HepG2 (cell line): ENCODE results near the gene LLGL2. TPM values are rescaled to one million over a fixed set of nuclear protein-coding genes. Genes with fewer than 3 reads are reported as not detected.
A peak's percentile ranks its signal among the peaks of the same experiment; 100 is the strongest.

Source experiments
- EHMT2 ChIP-seq: fragments of 200-600 bp; sonication (generic); IDR thresholded peaks from 2 replicates; pipeline ENCODE4 v1.7.0; 2017; ENCODE audit warnings: antibody characterized with exemption, low read depth, low read length, borderline replicate concordance
- FOXJ3 ChIP-seq: sonication (generic); formaldehyde crosslinking; IDR thresholded peaks from 2 replicates; pipeline ENCODE4 v1.4.0; 2020; ENCODE audit warnings: missing genetic modification reagents, mild to moderate bottlenecking, borderline replicate concordance
- FOXO4 ChIP-seq: sonication (generic); formaldehyde crosslinking; conservative IDR thresholded peaks from 2 replicates; pipeline ENCODE4 v1.8.1; 2023; ENCODE audit warnings: missing genetic modification reagents
- HINFP ChIP-seq: sonication (generic); formaldehyde crosslinking; IDR thresholded peaks from 2 replicates; pipeline ENCODE4 v1.4.0; 2020; ENCODE audit warnings: low read depth, mild to moderate bottlenecking, missing genetic modification reagents
- MTF1 ChIP-seq: sonication (generic); formaldehyde crosslinking; IDR thresholded peaks from 2 replicates; pipeline ENCODE4 v1.5.0; 2020; ENCODE audit warnings: missing genetic modification reagents
- TGIF2 ChIP-seq: IDR thresholded peaks from 2 replicates; pipeline ENCODE4 v1.6.1; 2016; ENCODE audit warnings: control low read depth, missing compliant biosample characterization
- YEATS4 ChIP-seq: sonication (generic); formaldehyde crosslinking; IDR thresholded peaks from 2 replicates; pipeline ENCODE4 v1.4.0; 2020; ENCODE audit warnings: missing genetic modification reagents, borderline replicate concordance
- ZBED4 ChIP-seq: sonication (generic); formaldehyde crosslinking; IDR thresholded peaks from 2 replicates; pipeline ENCODE4 v1.4.0; 2020; ENCODE audit warnings: missing genetic modification reagents, borderline replicate concordance
- ZBTB49 ChIP-seq: sonication (generic); formaldehyde crosslinking; IDR thresholded peaks from 2 replicates; pipeline ENCODE4 v1.4.0; 2020; ENCODE audit warnings: missing genetic modification reagents, borderline replicate concordance
- ZNF280B ChIP-seq: sonication (generic); formaldehyde crosslinking; IDR thresholded peaks from 2 replicates; pipeline ENCODE4 v1.5.0; 2020; ENCODE audit warnings: missing genetic modification reagents, mild to moderate bottlenecking, borderline replicate concordance
- ZNF563 ChIP-seq: sonication (generic); formaldehyde crosslinking; IDR thresholded peaks from 2 replicates; pipeline ENCODE4 v1.8.0; 2022; ENCODE audit warnings: mild to moderate bottlenecking, moderate library complexity, missing genetic modification reagents
- ZNF724P ChIP-seq: sonication (generic); formaldehyde crosslinking; IDR thresholded peaks from 2 replicates; pipeline ENCODE4 v1.8.0; 2022; ENCODE audit warnings: missing genetic modification reagents, borderline replicate concordance
- ZNF770 ChIP-seq: sonication (generic); formaldehyde crosslinking; IDR thresholded peaks from 2 replicates; pipeline ENCODE4 v1.5.0; 2020; ENCODE audit warnings: mild to moderate bottlenecking, missing genetic modification reagents
- ZSCAN31 ChIP-seq: sonication (generic); formaldehyde crosslinking; IDR thresholded peaks from 2 replicates; pipeline ENCODE4 v1.5.0; 2020; ENCODE audit warnings: low read depth, mild to moderate bottlenecking, missing genetic modification reagents
- polyA plus RNA-seq, 8 experiments: library from polyadenylated mRNA; depleted of rRNA in 3 of 8; stranded (reverse) in 7 of 8; unstranded in 1 of 8; fragments of >200 nt; fragmentation: Illumina TruSeq in 4 of 8; extraction: Trizol in 4 of 8; gene quantifications; 2 replicates each; pipeline versions ENCODE4 v1.2.1 to v1.2.3, GENCODE V29; 2011 to 2016; ENCODE audit warnings: low read depth in 4 of 8, missing spikeins in 1 of 8, mixed read lengths in 1 of 8; ENCODE audit not compliant: insufficient read depth in 1 of 8
- total RNA-seq, 5 experiments: library from RNA; depleted of rRNA; stranded (reverse); fragments of >200 nt; fragmentation: Illumina TruSeq; extraction: Trizol; gene quantifications; 2 replicates each; pipeline ENCODE4 v1.2.3, GENCODE V29; 2016; ENCODE audit warnings: low read depth in 1 of 5

LLGL2 gene
- total and polyA plus RNA-seq, 2 of the 13 experiments (the other 11 are each of a cell fraction or from before 2014, with no cell fraction given): 83.0 to 86.7 TPM

- TF ChIP-seq ZNF770 (CRISPR knock-in tag) (peak; percentile 60; the same call in 1 of the 2 replicates), FOXO4 (CRISPR knock-in tag) (no peak), ZNF724P (0 out of 2 replicates have a peak, but pooled peaks have one; percentile 48), ZBTB49 (CRISPR knock-in tag) (no peak), FOXJ3 (CRISPR knock-in tag) (no peak), YEATS4 (peak; percentile 51; the same call in 1 of the 2 replicates), ZSCAN31 (CRISPR knock-in tag) (no peak), MTF1 (CRISPR knock-in tag) (no peak), ZBED4 (CRISPR knock-in tag) (no peak), ZNF280B (CRISPR knock-in tag) (peak; percentile 87), TGIF2 (CRISPR knock-in tag) (peak; percentile 36; the same call in 1 of the 2 replicates), EHMT2 (no peak), ZNF563 (CRISPR knock-in tag) (peak; percentile 83), HINFP (CRISPR knock-in tag) (no peak)
Measured at GRCh38 chr17:75525806-75526554, 483 bp downstream of the LLGL2 start (continued).
